ENCODE results near the gene SNX33.
"Not testable (repeated sequence)": the region's sequence is repeated elsewhere in the genome, so short reads cannot be mapped to it uniquely, and the experiment has no call there.

Gene SNX33

DNA sequence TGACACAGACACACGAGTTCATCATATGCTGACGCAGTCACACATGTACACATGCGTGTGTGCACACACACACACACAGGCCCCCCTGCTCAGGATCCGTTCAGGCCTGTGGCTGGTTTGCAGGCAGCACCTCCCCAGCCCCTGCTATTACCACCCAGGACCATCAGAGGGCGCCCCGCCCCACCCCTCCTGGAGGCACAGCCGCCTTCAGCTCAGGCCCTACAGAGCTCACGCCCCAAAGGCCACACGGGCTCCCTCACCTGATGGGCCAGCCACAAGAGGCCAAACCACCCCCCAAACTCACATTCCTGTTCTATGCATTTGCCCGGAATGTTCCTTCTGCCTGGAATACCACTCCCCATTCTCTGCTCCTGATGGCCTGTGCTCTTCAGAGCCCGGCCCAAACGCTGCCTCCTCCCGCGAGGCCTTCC is 38.5 kb downstream of the SNX33 start:
- peak; percentile 90 for DNase-seq

DNA sequence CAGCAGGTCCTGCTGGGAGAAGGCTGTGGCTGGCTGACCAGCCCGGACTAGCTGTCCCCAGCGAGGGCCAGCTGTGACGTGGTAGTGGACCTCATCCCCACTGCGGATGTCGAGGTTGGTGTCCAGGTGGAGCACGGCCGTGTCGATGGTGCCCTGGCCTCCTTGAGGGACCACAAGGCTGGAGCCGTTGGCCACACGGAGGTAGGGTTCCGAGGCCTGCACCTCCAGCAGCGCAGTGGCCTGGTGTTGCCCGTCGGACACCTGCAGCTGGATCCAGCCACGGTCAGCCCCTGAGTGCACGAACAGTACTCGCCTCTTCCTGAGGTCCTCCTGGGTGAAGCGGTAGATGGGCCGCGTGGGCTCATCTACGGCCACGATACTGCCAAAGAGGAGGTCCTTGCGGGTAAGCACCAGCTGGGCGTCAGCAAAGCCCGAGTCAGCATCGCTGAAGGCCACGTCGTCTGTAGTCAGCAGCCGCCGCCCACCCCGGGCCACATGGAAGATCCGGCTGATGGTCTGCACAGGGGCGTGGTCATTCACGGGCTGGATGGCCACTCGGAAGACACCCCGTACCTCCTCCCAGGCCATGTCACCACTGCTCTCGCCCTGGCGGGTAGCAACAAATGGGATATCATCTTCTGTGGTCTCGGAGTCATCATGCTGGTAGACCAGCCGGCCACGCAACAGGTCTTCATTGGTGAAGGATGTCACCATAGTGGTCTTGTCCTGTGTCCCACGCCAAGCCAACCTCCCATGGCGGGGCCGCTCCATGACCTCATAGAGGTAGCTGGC is 40.0 kb downstream of the SNX33 start:
- no peak for DNase-seq

DNA sequence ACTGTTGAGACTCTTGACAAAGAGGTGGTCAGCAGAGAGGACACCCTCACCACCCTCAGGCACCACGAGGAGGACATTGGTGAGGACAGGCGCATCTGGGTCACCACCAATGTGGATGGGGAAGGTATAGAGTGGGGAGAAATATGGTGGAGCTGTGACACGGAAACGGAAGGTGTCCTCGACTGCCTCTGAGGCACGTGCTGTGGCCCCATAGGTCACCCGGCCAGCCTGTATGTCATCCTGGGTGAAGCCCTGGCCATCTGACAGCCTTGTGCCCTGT is 40.5 kb downstream of the SNX33 start:
- no peak for DNase-seq

DNA sequence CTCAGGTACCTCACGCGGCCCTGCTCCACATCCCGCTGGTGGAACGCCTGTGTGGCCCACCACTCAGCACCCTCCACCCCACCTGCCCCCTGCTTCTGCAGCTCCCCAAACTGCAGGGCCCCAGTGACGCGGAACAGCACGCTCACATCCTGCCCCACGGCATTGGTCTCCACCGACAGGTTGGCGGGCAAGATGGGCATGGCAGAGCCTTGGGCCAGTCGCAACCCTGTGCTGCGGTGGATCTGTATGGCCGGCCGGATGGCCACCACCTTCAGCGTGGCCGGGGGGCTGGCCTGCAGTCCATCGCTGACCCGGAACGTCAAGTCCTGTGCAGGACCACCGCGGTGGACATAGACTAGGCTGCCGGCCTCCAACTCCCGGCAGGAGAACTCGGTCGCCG is 41.1 kb downstream of the SNX33 start:
- DNase-seq: no peak

DNA sequence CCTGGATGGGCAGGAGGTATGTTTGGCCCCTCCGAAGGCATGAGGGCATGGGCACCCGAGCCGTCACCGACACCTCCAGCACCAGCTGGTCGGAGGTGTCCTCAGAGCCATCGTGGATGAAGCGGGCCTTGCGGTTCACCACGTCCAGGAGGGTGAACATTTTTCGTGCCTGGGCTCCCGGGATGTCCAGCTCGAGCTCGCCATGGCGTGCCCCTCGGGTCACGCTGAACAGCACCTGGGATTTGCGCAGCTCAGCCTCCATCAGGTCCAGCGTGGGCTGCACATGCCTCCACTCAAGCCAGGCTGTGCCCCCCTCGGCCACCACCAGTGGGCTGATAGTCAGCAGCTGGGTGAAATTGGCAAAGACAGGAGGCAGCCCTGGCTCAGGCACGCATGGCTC is 41.7 kb downstream of the SNX33 start:
- DNase-seq: not testable (repeated sequence)

DNA sequence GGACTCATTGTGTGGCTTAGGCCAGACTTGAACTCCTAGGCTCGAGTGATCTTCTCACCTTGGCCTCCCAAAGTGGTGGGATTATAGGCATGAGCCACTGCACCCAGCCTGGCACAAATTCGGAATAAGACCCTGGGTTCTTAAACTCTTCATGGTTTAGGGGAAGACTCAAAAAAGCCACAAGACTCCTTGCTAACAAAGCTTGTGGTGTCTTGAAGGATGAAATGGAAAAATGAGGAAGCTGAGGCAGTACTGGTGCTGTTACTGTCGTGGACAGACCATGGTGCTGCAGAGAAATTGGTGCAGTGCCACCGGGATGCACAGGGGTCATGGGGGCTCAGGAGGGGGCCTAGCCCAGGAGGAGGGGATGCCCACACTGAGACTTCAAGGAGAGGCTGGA is 44.6 kb downstream of the SNX33 start:
- DNase-seq: not testable (repeated sequence)

DNA sequence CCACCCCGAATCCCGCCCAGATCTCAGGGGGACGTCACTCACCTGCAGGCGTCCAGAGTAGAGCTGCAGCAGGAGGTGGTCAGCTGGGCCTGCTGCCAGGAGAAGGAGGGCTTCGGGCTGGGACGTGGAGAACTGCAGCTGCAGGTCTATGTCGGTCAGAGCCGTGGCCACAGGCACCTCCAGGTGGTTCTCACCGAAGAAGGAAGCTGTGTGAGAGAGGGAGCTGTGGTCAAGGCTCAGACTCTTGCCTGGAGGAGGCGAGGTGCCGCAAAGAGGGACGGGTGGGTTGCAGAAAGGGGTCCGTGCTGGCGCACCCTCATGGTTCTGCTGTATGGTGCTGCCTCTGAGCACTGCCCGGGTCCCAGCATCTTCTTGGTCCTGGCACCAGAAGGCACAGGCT is 45.3 kb downstream of the SNX33 start:
- not testable (repeated sequence) for DNase-seq

DNA sequence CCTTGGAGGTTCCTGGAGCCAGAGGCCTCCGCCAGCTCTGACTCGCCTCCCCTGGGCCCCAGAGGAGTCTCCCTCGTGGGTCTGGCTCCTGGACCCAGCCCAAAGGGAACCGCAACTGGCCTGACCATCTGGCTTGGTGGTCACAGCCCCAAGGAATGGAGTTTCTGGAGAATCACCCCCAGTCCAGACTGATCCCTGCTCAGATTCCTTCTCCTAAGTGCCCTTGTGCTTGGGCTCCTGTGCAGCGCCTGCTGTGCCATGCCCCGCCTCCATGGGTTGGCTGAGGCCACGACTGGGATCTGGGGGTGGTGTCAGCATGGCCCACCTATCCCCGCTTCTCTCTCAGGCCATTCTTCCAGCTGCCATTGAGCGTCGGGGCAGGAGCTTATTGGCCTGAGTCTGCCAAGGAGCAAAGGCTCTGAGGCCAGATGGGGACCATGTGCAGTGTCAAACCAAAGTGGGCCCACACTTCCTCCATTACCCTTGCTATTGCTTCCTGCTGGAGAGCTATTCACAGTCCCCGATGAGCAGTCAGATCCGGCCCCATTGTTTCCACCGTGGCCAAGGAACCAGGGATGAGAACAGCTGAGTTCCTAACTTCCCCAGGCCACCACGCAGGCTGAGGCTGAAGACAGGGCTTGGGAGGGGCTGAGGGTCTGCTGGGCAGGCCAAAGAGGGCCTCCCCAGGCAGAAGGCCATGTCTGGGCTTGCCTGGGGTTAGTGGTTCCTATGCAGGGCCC is 46.0 kb downstream of the SNX33 start:
- DNase-seq: no peak

DNA sequence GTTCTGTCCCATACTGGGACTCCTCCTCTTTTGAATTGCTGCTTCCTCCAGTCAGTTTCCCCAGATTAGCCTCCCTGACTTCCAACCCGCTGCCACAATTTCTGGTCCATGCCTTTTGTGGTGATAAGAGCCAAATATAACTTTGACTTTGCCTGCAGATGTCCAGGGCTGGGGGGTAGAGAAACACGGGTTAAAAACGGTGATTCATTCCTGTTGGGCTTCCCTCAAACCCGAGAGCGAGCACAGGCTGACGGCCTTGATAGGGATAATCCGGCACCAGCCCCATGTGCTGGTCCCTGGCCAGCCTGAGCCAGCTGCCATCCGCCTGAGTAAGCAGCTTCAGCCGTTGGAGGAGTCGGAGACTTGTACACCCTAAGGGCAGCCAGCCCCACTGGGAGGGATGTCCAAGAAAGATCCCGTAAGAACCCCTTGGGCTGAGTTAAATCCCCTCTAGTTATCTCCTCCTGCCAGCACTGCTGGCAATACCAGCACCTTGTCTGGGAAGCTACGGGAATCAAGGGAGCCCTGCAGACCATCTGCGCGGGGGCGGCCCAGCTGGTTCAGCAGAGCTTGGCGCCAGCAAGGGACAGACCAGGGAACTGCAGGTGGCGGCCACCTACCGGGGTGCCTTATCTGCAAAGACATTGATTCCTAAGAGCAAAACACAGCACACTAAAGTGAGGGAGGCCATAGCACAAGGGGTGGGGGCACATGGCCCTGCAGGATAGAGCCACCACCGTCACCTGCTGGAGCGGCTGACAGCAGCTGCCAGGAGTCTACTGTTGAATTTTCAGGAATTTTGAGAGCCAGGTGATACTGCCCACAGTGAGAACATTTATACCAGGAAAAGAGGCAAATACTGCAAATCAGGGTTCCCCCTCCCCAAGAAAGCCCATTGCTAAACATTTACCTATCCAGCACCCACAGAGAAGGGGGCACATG is 46.8 kb downstream of the SNX33 start:
- peak; percentile 91 for DNase-seq

DNA sequence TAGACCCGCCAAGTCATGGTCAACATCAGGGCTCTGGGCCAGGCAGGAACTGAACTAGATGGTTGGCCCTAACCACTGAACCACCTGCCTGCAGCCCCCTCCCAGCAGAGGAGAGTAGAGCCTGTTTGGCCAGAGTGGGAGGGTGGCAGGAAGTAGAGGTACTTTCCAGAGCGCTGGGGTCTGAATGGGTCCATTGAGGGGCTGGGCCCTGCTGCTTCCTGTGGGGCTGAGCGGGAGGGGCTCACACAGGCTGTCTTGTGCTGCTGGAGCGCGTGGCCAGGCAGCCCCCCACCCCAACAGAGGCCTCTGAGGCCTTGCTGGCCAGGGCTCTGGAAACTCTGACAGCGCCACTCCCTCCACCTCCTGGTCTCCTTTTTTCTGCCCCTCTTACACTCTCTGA is 47.5 kb downstream of the SNX33 start:
- peak; percentile 83 for DNase-seq

DNA sequence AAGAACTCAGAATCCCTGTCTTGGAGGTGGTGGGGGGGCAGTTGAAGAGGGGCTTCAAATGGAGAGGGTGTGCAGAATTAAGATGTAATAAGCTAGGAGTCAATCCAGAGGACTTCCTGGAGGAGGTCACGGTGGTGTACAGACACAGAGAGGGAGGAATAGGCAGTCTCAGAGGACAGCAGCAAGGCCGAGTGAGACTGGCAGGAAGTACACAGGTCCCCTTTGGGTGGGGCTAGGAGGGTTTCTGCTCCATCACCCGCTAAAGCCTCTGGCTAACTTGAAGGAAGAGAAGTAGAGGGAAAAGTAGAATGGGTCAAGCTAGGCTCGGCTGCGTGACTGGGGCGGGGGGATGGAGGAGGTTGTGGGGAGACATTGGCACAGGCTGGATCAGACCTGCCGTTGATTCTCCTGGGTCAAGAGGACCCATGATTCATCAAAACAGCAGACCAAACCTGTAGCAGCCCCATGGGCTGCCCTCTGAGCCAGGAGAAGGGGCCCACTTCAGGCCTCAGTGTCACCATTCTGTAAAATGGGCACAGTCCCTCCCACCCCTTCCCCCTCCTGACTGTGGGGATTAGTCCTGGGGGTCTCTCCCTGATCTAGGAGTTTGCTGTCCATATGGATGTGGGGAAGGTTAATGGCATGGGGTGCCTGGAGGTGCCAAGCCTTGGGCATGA is 48.1 kb downstream of the SNX33 start:
- no peak for DNase-seq

DNA sequence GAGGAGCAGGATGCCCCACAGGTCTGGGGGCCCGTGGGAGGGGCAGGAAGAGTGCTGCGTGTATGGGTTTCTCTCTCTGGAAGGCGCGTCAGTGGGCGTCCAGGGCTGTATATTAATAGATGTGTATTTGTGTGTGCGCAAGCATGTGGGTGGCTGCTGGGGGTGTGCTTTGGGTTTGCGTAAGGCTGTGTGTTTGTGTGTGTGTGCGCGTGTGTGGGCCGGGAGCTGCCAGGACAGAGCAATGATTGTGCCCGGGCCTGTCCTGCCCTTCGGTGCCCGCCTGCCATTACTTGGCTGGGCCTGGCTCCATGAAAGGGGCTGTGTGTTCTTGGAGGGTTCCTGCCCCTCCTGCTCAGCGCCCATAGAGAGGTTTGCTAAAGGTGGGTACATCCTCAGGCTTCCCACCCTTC is 48.6 kb downstream of the SNX33 start:
- DNase-seq: no peak

DNA sequence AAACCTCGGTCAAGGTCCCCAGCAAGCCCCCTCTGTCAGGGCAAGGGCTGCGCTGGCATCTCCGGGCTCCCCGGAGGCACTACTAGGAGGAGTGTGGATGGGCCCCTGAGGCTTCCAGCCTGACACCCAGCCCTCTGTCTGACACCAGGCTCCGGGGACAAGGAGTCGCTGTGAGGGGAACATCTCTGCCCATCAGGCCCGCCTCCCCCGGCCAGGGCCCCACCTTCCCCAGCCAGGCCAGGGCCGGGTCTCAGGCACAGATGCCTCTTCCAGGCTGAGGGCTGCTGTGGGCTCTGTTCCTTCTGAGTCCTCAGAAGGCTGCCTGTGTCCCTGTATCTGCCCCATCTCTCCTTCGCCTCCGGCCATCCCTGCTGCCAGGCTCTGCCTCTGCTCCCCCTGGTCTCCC is 49.1 kb downstream of the SNX33 start:
- DNase-seq: peak; percentile 73

DNA sequence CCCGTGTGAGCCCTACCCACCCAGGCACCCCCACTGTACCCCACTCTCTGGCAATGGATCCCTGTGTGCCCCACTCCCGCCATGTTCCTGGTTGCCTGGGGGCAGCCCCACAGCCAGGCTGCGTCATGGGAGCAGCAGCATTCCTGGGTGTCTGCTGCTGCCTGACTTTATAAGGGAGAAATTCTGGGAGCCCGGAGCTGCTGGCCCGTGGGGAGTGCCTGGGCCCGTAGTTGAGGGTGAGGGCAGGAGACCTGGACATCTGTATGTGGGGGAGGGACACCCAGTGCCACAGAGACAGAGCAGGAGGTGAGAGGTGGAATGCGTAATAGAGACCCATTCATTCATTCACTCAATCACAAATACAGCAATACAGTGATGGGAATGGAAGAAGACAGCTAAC is 49.8 kb downstream of the SNX33 start:
- no peak for DNase-seq

DNA sequence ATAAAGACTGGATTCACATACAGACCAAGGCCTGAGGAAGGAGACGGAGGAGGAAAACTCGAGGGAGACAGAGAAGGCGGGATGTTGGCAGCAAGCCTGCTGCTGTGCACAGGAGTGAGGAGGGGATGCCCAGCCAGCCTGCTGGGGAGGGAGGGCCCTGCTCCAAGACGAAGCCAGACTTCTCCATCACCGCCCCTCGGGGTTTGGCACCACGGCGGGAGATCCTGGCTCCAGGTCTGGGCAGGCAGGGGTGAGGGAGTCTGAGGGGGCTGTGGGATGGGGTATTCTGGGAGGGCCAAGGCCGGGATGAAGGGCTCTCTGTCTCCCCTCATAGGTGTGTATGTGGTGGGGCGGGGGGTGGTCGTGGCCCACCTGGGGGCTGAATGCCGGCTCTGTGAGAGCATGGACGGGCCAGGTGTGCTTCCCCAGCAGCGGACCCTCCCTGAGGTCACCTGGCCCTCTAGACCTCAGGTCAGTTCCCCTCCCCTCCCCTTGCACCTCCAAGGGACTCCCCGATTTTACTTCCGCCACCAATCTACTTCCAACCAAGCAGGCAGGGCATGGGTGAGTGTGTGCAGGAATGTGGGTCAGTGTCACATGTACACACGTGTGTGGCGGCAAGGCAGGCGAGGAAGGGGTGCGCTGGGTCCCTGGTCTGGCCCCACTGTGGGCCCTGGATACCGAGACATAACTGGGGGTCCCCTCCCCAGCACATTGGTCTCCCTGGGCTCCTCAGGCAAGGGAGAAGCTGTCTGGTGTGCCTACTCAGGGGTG is 50.4 kb downstream of the SNX33 start:
- DNase-seq: not testable (repeated sequence)

DNA sequence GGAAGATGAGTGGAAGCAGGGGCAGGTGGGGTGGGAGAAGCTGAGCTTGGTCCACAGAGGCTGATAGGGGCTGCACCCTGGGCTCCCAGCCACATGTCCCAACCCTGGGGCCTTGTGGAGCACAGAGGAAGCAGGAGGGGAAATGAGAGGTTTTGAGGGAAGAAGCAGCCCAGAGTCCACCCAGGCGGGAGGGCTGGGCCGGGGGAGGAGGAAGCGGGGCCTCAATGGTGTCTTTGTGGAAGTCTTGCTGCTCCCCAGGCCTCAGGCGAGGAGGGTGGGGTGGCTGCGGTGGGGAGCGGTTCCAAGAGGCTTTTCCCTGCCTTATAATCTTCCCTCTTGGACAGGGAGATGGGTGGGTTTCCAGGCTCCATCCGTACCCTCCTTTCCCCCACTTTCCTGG is 51.8 kb downstream of the SNX33 start:
- not testable (repeated sequence) for DNase-seq

DNA sequence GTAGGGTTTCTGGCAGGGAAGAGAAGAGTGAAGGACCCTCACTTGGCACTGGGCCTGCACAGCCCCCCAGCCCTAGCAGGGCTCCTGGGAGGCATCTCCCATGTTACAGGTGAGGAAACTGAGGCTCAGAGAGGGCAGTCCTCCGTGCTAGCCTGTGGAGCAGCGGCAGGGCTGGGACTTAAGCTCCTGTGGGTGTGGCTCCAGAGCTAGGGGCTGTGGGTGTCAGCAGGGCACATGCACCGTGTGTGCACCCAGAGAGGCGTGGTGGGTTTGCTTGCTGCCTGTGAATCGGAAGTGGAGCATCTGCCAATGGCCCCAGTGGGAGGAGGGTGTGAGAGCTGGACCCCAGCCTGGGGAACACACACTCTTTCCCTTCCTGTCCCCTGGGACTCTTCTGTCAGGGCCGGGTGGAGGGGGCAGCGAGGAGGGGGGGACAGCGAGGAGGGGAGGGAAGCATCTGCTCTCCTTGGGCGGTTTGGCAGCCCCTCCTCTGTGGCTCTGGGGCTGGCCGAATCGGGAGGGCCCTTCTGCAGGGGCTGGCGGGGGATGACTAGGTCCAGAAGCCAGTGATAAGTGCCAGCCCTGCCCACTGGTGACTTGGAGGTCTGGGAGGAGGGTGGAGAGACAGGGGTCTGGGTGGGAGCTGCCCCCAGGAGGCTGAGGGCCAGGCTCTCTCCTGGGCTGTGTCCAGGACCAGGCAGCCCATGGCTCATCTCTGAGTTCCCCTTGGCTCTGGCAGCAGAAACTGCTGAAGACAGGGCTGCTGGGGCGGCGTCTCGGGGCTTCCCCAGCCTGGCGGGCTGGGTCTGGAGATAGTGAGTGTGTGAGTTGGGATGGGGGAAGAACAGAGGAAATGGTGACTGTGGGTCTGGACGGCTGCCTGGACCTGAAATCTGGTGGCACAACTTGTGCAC is 52.5 kb downstream of the SNX33 start:
- peak; percentile 69 for DNase-seq

DNA sequence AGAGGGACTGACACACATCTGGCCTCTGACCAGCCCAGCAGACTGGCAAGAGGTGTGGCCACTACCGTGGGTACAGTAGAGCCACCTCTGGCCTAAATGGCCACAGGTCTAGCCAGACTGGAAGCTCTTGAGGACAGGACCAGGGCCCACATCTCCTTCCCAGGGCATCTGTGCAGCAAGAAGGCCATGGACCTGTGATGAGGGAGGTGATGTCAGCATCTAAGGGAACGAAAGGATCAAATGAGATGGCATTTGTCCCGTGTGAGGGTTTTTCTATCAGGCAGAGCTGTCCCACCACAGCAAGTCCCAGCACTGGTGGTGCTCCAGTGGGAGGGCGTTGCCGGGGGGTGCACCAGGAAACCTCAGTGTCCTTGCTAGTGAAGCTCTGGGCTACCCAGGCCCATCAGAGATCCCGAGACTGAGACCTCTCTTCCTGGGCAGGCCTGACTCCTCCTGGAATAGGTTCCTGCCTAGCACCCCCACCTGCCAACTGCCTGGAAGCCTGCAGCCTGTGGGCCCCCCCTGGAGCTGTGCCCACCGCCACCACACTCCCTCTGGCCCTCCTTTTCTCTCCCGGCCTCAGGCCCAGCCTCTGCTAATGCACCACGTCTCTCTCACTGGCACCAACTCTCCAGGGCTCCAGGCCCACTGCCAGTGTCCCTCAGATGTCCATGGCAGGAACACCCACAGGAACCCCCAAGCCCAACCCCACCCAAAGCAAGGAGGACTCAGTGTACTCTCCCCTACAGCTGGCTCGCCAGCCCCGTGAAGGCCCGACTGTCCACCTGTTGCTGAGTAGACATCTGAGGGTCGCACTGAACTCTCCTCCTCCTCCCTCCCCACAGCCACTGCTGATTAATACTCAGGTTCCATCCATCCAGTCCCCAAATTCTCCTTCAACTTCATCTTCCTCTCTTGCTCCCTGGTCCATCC is 53.6 kb downstream of the SNX33 start:
- DNase-seq: not testable (repeated sequence)

DNA sequence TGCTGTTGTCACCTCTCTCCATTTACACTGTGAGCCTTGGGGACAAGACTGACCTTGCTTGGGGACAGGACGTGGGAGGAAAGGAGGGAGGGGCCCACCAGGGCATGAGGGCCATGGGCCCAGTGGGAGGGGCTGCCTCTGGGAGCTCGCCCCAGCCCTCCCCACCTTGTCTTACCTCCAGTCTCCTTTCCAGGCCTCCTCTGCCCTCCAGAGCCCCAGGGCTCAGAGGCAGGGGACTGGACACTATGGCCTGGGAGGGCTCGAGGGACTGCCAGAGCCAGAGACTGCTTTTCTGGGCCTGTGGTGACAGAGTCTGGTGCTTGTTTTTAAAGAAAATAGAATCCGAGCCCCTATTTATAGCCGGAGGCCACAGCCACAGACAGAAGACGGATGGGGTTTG is 54.7 kb downstream of the SNX33 start:
- DNase-seq: no peak

All from islet precursor cell (in vitro differentiated cells).